HL-60 (cell line): ENCODE data around the gene SIDT2.

Source experiments
- DNase-seq, 2 experiments: peaks; one replicate each; pipeline ENCODE4 v3.0.0-alpha.2; 2010 to 2020; ENCODE audit warnings: low read depth in 1 of 2, low spot score in 1 of 2
- H3K27ac ChIP-seq: fragments of 250-450 bp; sonication (Bioruptor Pico); replicated peaks from 2 replicates; pipeline ENCODE4 v1.5.1; 2020; ENCODE audit warnings: mild to moderate bottlenecking, moderate library complexity
- H3K27me3 ChIP-seq: fragments of 250-450 bp; sonication (Bioruptor Pico); 2 replicates; pipeline ENCODE4 v1.5.1; 2021; ENCODE audit warnings: mild to moderate bottlenecking, moderate library complexity; ENCODE audit not compliant: insufficient read depth, poor library complexity, severe bottlenecking
- H3K4me3 ChIP-seq: replicated peaks from 2 replicates; pipeline ENCODE4 v1.5.1; 2011; ENCODE audit warnings: mild to moderate bottlenecking, control low read depth, low read length; ENCODE audit not compliant: insufficient read depth
- GABPA ChIP-seq: IDR thresholded peaks from 2 replicates; pipeline ENCODE4 v1.6.1; 2012; ENCODE audit warnings: low read depth
- POLR2AphosphoS5 ChIP-seq: IDR thresholded peaks from 2 replicates; pipeline ENCODE4 v1.6.1; 2012; ENCODE audit warnings: low read depth
- SPI1 ChIP-seq: IDR thresholded peaks from 2 replicates; pipeline ENCODE4 v1.6.1; 2012; ENCODE audit warnings: low read depth, mild to moderate bottlenecking, borderline replicate concordance
- TF ChIP-seq, protein P1 (sequence below): IDR thresholded peaks from 2 replicates; pipeline ENCODE4 v1.6.1; 2012; ENCODE audit warnings: low read depth; ENCODE audit not compliant: insufficient replicate concordance
- TF ChIP-seq, protein P2 (sequence below): IDR thresholded peaks from one replicate; pipeline ENCODE4 v1.5.1; 2011; ENCODE audit warnings: low read length, control low read depth, inconsistent platforms; ENCODE audit not compliant: insufficient read depth

The SIDT2 gene

DNA sequence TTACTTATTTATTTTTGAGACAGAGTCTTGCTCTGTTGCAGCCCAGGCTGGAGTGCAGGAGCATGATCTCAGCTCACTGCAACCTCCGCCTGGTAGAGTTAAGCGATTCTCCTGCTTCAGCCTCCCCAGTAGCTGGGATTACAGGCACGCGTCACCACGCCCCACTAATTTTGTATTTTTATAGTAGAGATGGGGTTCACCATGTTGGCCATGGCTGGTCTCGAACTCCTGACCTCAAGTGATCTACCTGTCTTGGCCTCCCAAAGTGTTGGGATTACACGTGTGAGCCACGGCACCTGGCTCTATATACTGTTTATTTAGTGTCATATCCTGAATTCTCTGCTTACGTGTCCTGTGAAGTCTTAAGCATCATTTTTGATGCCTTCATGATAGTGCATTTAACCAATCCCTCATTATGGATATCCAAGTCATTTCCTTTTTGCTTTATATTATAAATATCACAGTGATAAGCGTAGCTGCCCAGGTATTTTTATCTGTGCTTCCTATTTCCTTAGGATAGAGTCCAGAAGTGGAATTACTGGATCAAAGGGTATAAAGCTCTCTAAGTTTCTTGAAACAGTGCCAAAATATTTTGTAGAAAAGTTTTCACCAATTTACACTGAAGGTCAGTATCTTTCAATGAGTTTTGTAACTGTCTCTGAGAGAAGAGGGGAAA lies 871 bp upstream of the SIDT2 start:
- peak overlapping the region; percentile 53; the same call in 1 of the 2 replicates for H3K27ac ChIP-seq
- no peaks in the 10 kb centered on the region for H3K27me3 ChIP-seq
- TF ChIP-seq SPI1 (no peak), POLR2AphosphoS5 (no peak), GABPA (no peak)
- TF ChIP-seq, protein P1, sequence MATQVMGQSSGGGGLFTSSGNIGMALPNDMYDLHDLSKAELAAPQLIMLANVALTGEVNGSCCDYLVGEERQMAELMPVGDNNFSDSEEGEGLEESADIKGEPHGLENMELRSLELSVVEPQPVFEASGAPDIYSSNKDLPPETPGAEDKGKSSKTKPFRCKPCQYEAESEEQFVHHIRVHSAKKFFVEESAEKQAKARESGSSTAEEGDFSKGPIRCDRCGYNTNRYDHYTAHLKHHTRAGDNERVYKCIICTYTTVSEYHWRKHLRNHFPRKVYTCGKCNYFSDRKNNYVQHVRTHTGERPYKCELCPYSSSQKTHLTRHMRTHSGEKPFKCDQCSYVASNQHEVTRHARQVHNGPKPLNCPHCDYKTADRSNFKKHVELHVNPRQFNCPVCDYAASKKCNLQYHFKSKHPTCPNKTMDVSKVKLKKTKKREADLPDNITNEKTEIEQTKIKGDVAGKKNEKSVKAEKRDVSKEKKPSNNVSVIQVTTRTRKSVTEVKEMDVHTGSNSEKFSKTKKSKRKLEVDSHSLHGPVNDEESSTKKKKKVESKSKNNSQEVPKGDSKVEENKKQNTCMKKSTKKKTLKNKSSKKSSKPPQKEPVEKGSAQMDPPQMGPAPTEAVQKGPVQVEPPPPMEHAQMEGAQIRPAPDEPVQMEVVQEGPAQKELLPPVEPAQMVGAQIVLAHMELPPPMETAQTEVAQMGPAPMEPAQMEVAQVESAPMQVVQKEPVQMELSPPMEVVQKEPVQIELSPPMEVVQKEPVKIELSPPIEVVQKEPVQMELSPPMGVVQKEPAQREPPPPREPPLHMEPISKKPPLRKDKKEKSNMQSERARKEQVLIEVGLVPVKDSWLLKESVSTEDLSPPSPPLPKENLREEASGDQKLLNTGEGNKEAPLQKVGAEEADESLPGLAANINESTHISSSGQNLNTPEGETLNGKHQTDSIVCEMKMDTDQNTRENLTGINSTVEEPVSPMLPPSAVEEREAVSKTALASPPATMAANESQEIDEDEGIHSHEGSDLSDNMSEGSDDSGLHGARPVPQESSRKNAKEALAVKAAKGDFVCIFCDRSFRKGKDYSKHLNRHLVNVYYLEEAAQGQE, result no peak
- TF ChIP-seq, protein P2, sequence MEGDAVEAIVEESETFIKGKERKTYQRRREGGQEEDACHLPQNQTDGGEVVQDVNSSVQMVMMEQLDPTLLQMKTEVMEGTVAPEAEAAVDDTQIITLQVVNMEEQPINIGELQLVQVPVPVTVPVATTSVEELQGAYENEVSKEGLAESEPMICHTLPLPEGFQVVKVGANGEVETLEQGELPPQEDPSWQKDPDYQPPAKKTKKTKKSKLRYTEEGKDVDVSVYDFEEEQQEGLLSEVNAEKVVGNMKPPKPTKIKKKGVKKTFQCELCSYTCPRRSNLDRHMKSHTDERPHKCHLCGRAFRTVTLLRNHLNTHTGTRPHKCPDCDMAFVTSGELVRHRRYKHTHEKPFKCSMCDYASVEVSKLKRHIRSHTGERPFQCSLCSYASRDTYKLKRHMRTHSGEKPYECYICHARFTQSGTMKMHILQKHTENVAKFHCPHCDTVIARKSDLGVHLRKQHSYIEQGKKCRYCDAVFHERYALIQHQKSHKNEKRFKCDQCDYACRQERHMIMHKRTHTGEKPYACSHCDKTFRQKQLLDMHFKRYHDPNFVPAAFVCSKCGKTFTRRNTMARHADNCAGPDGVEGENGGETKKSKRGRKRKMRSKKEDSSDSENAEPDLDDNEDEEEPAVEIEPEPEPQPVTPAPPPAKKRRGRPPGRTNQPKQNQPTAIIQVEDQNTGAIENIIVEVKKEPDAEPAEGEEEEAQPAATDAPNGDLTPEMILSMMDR, result no peak
- no peak for DNase-seq
- H3K4me3 ChIP-seq, result peak overlapping the region; percentile 65; the same call in 1 of the 2 replicates

DNA sequence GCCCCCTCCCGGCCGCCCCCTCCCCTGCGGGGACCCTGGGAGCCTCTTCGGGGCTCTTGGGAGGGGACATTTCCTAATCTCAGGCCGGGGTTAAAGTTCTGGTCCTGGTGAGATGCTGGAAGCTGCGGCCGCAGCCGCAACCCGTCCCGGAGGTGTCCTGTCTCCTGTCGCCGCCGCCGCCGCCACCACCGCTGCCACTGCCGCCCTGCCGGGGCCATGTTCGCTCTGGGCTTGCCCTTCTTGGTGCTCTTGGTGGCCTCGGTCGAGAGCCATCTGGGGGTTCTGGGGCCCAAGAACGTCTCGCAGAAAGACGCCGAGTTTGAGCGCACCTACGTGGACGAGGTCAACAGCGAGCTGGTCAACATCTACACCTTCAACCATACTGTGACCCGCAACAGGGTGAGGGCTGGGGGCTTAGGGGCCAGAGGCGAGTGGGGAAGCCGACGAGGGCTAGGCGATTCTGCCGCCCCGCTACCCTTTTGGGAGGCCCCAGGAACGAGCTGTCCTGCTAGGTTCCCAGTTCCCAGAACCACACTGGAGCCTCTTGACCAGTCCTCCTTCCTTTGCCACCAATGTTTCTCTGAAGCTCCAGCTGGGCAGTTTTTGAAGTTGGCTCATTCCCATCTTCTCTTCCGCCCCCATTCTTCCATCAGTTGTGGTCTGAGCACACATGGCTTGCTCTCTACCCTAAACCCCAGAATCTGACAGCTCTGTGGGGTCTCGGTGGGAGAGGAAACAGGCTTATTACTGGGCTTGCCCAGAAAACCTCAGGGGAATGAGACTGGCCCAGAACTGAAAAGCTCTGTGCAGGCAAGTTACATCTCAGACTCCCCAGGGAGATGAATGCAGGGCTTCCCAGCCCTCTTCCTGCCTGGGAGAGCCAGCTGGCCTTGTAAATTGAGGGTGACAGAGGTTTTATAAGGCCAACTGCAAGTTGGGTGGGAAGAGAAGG lies 781 bp downstream of the SIDT2 start:
- H3K27ac ChIP-seq, result peak overlapping the region; percentile 20; the same call in 1 of the 2 replicates

DNA sequence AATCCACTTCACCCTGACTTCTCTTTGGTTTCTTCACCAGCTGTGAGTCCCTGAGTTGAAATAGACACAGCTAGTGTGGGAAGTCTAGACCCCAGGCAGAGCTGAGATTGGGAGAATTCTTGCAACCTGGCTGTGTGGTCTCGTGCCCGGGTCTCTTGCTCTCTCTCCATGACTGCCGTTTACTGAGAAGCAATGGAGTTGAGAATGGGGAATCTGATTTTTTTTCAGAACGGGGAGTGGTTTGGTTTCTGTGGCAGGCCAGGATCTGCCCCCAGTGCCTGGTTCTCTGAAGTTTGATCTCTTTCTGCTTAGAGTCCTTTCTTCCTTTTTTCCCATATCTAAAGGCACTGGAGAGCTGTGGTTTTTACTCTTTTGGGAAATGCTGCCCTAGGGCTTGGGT lies 1.5 kb downstream of the SIDT2 start:
- peak in 1 of 2 experiments; percentile 9 for DNase-seq
- H3K27ac ChIP-seq, result no peak overlapping the region
- H3K27me3 ChIP-seq, result no peaks in the 10 kb centered on the region
- peak overlapping the region; percentile 65; the same call in 1 of the 2 replicates for H3K4me3 ChIP-seq
- TF ChIP-seq, protein P1, result no peak
- TF ChIP-seq SPI1 (no peak), POLR2AphosphoS5 (no peak), GABPA (no peak)
- TF ChIP-seq, protein P2, result no peak

More for the DNA sequence above, 781 bp downstream of the SIDT2 start:
- DNase-seq, result peak in 1 of 2 experiments; percentile 32
- TF ChIP-seq SPI1 (no peak), POLR2AphosphoS5 (no peak), GABPA (no peak)
- TF ChIP-seq, protein P2, result no peak
- TF ChIP-seq, protein P1, result no peak
- Histone ChIP-seq H3K4me3 (peak overlapping the region; percentile 65), H3K27me3 (no peaks in the 10 kb centered on the region)
